Activated T-cell treated with anti-CD3 and anti-CD28 coated beads, Interleukin-2, amount 50 U/mL, for 4 hours (primary cell): ENCODE data around the gene INSRR. TPM values are rescaled to one million over a fixed set of nuclear protein-coding genes. Genes with fewer than 3 reads are reported as not detected.

ENCODE experiments used
- ATAC-seq, 2 donors: fragments of 200-7000 bp; cut with Tn5 transposase; one replicate each; pipeline ENCODE4 v1.10.0; 2021
- DNase-seq: peaks from one replicate; pipeline ENCODE4 v3.0.0-alpha.2; 2020
- H3K27me3 Mint-ChIP-seq: one replicate; pipeline ENCODE4 v1.8.0; 2021; ENCODE audit warnings: low read depth, mixed read lengths
- H3K36me3 Mint-ChIP-seq: one replicate; pipeline ENCODE4 v1.8.0; 2022; ENCODE audit warnings: mixed read lengths; ENCODE audit not compliant: insufficient read depth
- H3K4me1 Mint-ChIP-seq: one replicate; pipeline ENCODE4 v1.8.0; 2021; ENCODE audit warnings: low read depth, mixed read lengths
- H3K4me3 Mint-ChIP-seq: one replicate; pipeline ENCODE4 v1.8.0; 2021; ENCODE audit warnings: mild to moderate bottlenecking, moderate library complexity, mixed read lengths
- H3K9me3 Mint-ChIP-seq: one replicate; pipeline ENCODE4 v1.8.0; 2021; ENCODE audit warnings: mixed read lengths
- total RNA-seq, 3 donors: library from RNA; stranded (reverse); gene quantifications; one replicate each; pipeline ENCODE4 v1.2.1, GENCODE V29; 2021

INSRR gene
- total RNA-seq, 3 donors from 2014 or later = 0.11 TPM; not detected in 2

- H3K27me3 Mint-ChIP-seq = no peaks in the 10 kb centered on the region
- DNase-seq = no peak
- H3K9me3 Mint-ChIP-seq = no peaks in the 10 kb centered on the region
- no peak overlapping the region for H3K4me3 Mint-ChIP-seq
- peaks cover 55% of the 10 kb centered on the region for H3K36me3 Mint-ChIP-seq
- H3K4me1 Mint-ChIP-seq = peaks cover 53% of the 10 kb centered on the region
- ATAC-seq = no peak
Measured at GRCh38 chr1:156809281-156809680, 49.6 kb downstream of the INSRR start.

GRCh38 chr1:156808186-156809030, 50.5 kb downstream of the INSRR start:
- no peak for DNase-seq
- no peak overlapping the region for H3K4me3 Mint-ChIP-seq
- H3K27me3 Mint-ChIP-seq = no peaks in the 10 kb centered on the region
- H3K36me3 Mint-ChIP-seq = peaks cover 51% of the 10 kb centered on the region
- no peaks in the 10 kb centered on the region for H3K9me3 Mint-ChIP-seq
- peaks cover 50% of the 10 kb centered on the region for H3K4me1 Mint-ChIP-seq
- no peak for ATAC-seq

DNA sequence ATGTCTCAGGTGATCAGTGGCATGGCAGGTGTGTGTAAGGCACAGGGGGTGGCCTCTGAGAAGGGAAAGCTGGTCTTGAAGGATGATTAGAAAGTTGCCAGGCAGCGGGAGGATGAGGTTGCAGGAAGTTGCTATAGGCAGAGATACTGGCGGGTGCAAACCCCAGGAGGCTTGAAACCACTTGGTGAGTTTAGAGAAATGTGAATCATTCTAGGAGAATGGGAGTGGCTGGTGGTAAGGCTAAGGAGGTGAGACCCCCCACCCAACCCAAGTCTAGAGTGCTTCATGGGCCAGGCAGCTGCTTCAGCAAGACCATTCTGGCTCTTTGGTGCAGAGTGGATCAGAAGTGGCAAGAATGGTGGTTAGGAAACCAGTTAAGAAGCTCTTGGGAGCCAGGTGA, 51.3 kb downstream of the INSRR start:
- no peaks in the 10 kb centered on the region for H3K9me3 Mint-ChIP-seq
- H3K27me3 Mint-ChIP-seq = no peaks in the 10 kb centered on the region
- H3K4me3 Mint-ChIP-seq = no peak overlapping the region
- peaks cover 43% of the 10 kb centered on the region for H3K36me3 Mint-ChIP-seq
- ATAC-seq (peak; percentile 47 to 50), DNase-seq (no peak)
- H3K4me1 Mint-ChIP-seq = peaks cover 44% of the 10 kb centered on the region

DNA sequence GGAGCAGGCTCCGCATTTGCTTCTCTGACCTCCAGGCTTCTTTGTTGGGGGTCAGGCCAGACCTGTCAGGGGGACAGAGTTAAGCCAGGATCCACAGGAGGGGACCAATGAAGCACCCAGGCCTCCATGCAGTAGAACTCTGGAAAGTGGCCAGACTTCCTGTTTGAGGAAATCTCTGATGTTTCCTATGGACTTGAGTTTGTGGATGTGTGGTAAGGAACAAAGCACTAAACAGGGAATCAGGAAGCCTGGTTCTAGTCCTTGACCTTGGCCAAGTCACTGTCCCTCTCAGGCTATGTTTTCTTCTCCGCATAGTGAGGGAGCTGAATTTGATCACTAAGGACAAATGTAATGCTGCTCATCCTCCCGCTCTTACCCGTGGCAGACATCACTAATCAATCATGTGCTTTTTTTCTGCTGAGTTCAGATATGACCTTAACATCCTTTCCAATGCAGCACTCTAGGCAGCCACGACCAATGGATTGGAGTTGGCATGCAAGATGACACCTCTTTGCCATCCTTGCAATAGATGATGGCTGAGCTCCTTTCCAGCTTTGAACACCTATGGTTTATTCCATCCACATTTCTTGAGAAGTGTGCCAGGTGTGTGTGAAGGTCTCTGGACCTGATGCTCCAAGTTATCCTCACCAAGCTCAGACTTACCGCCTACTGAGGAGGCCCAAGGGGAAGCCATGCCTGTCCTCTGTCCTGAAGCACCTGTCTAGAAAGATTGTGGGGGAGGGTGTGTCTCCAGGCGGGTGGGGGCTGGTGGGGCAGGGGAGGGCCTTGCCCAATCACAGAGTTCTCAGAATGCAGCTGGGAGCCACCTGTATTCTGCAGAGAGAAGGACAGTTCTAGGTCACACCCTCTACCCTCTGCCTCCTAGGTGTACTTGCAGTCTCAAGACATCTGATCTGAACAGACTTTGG, 52.1 kb downstream of the INSRR start:
- no peak overlapping the region for H3K4me3 Mint-ChIP-seq
- H3K4me1 Mint-ChIP-seq = peaks cover 43% of the 10 kb centered on the region
- ATAC-seq (no peak), DNase-seq (no peak)
- peaks cover 38% of the 10 kb centered on the region for H3K36me3 Mint-ChIP-seq
- no peaks in the 10 kb centered on the region for H3K27me3 Mint-ChIP-seq
- no peaks in the 10 kb centered on the region for H3K9me3 Mint-ChIP-seq

GRCh38 chr1:156805766-156806511, 53.0 kb downstream of the INSRR start:
- no peak overlapping the region for H3K4me3 Mint-ChIP-seq
- ATAC-seq = no peak
- no peak for DNase-seq
- H3K36me3 Mint-ChIP-seq = peaks cover 29% of the 10 kb centered on the region
- peaks cover 43% of the 10 kb centered on the region for H3K4me1 Mint-ChIP-seq
- no peaks in the 10 kb centered on the region for H3K9me3 Mint-ChIP-seq
- H3K27me3 Mint-ChIP-seq = no peaks in the 10 kb centered on the region

DNA sequence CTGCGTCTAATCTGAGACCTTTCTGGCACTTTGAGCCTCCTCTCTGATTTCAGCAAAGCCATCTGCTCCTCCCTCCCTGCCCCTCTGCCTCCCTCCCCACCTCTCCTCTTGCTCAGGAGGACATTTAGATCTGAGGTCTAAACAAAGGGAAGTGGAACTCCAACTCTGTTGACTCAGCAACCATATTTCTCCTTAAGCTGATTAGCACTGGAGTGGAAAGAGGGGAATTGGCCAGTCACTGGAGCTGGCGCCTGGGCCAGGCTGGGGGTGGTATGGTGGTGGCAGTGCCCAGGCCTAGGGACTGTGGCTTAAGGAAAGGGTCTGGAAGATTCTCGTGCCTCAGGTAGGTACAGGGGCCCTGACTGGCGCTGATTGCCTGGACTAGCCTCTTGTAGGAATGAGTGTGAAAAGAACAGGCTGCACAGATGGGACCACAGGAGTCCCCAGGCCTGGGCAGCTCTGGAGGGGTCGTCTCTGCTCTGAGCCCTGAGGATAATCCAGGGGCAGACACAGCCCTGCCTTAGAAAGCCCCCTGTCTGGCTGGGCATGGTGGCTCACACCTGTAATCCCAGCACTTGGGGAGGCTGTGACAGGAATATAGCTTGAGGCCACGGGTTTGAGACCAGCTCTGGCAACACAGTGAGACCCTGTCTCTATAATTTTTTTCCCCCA, 54.2 kb downstream of the INSRR start:
- Mint-ChIP-seq H3K36me3 (peaks cover 30% of the 10 kb centered on the region), H3K9me3 (no peaks in the 10 kb centered on the region), H3K27me3 (no peaks in the 10 kb centered on the region), H3K4me3 (no peak overlapping the region), H3K4me1 (peaks cover 45% of the 10 kb centered on the region)
- no peak for ATAC-seq
- DNase-seq = no peak

DNA sequence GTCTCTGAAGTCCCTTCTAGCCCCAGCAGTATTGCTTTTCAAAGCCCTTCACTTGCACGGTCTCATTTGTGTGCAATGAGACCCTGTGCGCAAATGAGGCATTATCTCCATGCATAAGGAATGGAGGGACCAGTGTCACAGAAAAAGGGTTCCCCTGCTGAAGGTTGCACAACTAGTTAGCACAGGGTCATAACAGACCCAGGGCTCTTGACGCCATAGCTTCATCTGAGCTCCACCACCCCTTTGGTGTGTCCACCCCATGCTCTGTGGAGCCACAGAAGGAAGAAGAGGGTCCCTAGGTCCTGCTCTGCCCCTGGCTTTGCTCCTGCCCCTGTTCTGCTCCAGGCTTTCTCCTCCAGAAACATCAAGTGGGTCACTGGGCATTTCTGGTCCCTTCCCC, 54.9 kb downstream of the INSRR start:
- no peaks in the 10 kb centered on the region for H3K27me3 Mint-ChIP-seq
- no peak for ATAC-seq
- H3K9me3 Mint-ChIP-seq = no peaks in the 10 kb centered on the region
- peaks cover 43% of the 10 kb centered on the region for H3K4me1 Mint-ChIP-seq
- H3K4me3 Mint-ChIP-seq = no peak overlapping the region
- DNase-seq = no peak
- peaks cover 27% of the 10 kb centered on the region for H3K36me3 Mint-ChIP-seq

DNA sequence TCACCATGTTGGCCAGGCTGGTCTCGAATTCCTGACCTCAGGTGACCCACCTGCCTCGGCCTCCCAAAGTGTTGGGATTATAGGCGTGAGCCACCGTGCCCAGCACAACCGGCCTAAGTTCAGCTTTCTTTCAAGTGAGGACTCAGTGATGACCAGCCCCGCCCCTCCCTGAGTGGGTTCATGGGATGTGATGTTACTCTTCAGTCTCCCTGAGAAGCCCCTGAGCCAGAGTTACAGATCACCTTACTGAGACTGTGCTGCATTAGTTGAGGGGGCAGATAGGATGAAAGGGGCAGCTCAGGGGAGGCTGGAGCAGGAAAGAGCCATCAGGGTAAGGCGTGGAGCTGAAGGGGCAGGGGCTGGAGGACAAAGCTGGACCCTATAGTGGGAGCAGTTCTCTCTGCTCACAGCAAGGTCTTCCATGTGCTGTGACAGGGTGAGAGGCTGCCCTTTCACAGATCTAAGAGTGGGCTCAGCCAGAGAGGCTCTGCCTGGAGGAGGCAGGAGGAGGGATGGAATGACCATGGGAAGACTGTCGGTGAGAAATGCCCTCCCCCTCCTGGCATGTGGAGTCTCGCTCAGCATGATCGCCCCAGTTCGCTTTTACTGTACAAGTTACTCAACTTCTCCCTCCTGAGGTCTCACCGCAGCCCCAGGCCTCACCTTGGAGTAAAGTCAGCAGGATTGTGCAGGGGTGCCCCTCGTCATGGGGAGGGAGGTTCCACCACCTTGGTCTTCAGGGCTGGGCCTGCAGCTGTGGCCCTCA, 55.6 kb downstream of the INSRR start:
- Mint-ChIP-seq H3K36me3 (peaks cover 23% of the 10 kb centered on the region), H3K4me3 (no peak overlapping the region), H3K27me3 (no peaks in the 10 kb centered on the region), H3K4me1 (peaks cover 35% of the 10 kb centered on the region), H3K9me3 (no peaks in the 10 kb centered on the region)
- DNase-seq (no peak), ATAC-seq (no peak)

- Mint-ChIP-seq H3K9me3 (no peaks in the 10 kb centered on the region), H3K4me1 (peaks cover 27% of the 10 kb centered on the region), H3K4me3 (peak overlapping the region; percentile 1), H3K36me3 (peaks cover 17% of the 10 kb centered on the region), H3K27me3 (no peaks in the 10 kb centered on the region)
- ATAC-seq (no peak), DNase-seq (no peak)
Measured at GRCh38 chr1:156802421-156802935, 56.4 kb downstream of the INSRR start.

- H3K4me3 Mint-ChIP-seq = no peak overlapping the region
- H3K4me1 Mint-ChIP-seq = peaks cover 25% of the 10 kb centered on the region
- peak in 1 of 2 donors; percentile 15 for ATAC-seq
- H3K9me3 Mint-ChIP-seq = no peaks in the 10 kb centered on the region
- DNase-seq = no peak
- peaks cover 12% of the 10 kb centered on the region for H3K36me3 Mint-ChIP-seq
- H3K27me3 Mint-ChIP-seq = no peaks in the 10 kb centered on the region
Measured at GRCh38 chr1:156801409-156802121, 57.4 kb downstream of the INSRR start.

DNA sequence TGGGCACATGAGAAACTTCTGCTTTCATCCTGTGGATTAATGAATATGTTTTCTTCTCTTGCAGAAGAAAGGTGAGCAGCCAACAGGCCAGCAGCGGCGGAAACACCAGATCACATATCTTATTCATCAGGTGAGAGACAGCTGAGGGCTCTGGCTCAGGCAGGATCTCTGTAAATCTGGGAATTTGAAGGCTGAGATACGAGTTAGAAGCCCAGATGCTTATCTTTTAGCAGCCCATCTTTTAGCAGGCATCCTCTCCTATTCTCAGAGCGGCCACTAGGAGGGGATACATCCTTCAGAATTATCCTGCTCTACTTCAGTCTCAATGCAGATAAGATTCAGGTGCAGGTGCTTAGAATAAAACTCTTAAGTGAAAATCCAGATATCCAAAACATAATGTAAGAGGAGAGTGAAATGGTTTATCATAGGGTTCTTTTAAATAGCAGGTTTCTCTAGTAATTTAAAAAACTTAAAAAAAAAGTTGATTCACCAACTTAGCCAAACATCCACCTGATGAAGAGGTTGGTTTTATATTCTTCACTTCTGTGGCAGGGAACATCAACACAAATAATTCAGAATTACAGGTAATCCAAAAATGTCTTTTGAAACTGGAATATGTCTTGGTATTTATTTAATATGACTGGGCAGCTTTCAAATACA, 61.6 kb downstream of the INSRR start:
- Mint-ChIP-seq H3K4me1 (peaks cover 18% of the 10 kb centered on the region), H3K36me3 (peaks cover 32% of the 10 kb centered on the region), H3K9me3 (no peaks in the 10 kb centered on the region), H3K27me3 (no peaks in the 10 kb centered on the region), H3K4me3 (no peak overlapping the region)
- ATAC-seq (peak; percentile 61 to 78), DNase-seq (peak; percentile 63)
